Eye (tissue), 1 donor: Measurements from ENCODE around the gene SWT1.
"Not testable (repeated sequence)": the region's sequence is repeated elsewhere in the genome, so short reads cannot be mapped to it uniquely, and the experiment has no call there.

Experiments used
- DNase-seq: peaks from one replicate; pipeline ENCODE4 v3.0.0-alpha.2; 2015

The SWT1 gene

DNA sequence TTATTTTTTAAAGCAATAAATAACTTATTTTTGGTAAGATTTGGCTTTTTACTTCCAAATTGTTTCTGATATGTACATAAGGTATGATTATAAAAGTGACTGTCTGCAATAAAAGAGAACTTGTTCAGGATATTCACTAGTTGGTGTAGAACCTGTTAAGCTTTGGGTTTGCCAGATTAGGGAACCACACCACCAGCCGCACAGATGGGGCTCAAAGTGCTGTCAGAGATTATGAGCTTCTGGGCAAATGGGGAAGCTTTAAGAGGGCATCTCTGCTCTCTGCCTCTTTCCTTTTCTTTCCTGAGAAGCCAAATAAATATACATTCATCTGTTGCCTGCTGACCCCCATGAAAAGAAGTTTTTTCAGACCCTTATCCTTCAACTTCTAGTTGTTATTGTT is 134.7 kb downstream of the SWT1 start:
- no peak for DNase-seq

DNA sequence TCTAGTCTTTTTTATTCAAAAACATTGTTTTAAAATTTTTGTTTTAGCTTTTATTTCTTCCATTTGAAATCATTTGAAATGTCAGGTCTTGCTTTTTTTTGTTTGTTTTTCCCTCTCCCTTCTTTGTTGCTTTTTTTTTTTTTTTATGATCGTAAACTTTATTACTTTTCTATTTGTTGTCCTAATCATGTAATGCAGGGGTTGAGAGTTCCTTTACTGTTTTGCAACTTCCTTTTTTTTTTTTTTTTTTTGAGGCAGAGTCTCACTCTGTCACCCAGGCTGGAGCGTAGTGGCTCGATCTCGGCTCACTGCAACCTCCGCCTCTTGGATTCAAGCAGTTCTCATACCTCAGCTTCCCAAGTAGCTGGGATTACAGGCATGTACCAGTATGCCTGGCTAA is 135.3 kb downstream of the SWT1 start:
- DNase-seq: no peak

DNA sequence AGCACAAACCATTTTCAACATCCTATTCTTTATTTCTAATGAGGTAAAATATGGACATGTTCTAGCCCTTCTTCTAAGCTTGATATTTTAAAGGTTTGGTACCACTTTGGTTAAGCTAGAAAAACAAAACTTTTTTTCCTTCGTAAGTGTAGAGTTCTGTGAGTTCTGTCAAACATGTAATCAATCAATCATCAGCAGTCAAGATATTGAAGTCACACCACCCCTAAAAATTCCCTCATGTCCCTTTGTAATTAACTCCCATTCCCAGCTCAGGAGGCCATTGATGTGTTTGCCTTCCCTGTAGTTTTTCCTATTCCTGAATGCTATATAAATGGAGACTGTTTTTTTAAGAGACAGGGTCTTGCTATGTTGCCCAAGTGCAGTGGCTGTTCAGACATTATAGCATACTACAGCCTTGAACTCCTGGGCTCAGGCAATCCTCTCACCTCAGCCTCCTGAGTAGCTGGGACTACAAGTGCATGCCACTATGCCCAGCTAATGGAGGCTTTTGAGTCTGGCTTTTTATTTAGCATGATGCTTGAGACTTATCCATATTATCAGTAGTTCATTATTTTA is 137.1 kb downstream of the SWT1 start:
- DNase-seq: no peak

DNA sequence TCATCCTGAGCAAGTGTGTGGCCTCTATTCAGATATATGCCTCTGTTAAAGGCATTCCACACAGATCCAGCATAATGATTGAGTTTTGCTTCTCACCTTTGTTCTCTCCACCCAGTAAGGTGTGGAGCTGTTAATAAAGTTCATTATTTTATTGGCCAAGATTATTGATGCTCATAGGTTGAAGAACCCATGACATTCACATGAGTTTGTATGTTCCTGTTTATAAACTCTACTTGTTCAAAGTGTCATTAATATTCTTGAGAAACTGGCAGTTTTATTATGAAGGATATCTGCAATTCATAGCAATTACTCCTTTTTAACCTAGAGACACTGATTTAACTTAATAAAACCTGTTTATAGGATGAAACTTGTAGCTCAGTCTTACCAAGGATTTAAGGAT is 138.1 kb downstream of the SWT1 start:
- no peak for DNase-seq

DNA sequence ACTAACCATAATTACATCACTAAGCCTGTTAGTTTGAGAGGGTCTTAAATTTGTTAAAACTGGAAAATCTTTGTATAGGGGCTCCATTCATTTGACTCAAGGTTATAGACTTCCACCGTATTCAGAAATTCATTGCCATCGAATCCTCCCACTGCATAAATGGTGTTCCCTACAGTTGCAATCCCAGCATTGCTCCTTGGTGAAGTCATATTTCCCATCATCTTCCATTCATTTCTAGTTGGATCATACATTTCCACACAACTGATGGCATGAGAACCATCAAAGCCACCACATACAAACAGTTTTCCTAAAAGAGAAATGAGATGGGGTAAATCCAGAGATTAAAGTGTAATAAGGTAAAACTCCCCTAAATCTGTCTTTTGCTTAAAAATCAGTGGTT is 141.0 kb downstream of the SWT1 start:
- no peak for DNase-seq

DNA sequence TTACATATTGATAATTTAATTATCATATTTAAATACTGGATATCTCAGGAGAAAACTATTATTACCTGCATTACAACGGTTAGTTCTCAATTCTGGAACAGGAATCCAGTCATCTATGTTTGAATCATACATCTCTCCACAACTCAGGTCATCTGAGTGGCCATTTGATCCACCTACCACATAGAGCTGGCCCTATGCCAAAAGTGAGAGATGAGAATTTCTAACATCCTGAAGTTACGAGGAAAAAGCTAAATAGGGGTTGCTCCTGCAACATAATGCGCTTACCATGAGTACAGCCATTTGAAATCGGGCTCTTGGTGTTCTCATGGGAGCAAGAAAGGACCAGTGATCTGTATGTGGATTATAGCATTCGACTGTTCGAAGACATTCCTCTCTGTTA is 143.2 kb downstream of the SWT1 start:
- DNase-seq: no peak

DNA sequence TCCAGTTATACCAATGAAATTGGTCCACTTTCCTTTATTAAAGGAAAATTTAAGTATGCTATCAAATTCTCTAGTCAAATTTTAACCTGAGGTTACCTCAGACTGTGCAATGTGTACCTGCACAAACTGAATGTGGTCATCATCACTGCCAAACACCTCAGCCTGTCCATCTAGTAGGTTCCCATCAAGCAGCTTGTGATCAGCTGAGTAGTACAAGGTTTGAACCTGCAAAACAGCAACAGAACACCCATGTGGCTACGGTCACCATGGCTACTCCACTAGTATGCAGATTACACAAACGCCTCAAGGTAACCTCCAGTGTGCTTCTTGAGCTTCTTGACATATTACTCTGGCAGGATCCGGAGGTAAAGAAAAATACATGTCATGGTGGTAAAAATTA is 148.5 kb downstream of the SWT1 start:
- DNase-seq: no peak

DNA sequence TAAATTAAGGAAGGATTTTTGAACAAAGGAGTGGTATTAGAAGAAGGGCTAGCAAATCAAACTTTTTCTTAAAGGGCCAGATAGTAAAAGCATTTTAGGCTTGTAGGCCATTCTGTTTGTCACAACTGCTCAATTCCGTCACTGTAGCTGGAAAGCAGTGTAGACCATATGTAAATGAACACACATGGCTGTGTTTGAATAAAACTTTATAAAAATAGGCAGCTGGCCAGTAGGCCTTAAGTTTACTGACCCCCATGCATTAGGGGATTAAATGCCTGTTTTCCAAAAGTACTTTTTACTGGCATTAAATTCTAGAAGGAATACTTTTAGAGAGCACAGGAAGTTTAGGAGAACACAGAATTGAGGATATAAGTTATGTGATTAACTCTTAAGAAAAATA is 151.2 kb downstream of the SWT1 start:
- no peak for DNase-seq

DNA sequence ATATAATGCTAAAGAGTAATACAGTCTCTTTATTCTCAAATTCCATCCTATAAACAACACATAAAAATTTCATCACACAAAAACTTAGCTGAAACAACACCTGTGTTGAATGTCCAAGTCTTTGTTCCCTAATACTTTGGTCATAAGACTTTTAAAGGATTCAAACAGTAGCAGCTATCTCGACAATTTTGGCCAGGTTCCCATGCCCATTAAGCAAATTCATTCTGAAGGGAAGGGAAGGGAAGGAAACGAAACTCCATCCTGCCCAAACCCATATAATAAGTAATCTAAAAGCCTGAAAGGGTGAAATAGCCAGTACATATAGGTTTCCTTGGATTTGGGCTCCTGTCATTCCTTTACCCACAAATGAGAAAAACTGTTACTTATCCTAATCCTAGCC is 152.6 kb downstream of the SWT1 start:
- DNase-seq: no peak

DNA sequence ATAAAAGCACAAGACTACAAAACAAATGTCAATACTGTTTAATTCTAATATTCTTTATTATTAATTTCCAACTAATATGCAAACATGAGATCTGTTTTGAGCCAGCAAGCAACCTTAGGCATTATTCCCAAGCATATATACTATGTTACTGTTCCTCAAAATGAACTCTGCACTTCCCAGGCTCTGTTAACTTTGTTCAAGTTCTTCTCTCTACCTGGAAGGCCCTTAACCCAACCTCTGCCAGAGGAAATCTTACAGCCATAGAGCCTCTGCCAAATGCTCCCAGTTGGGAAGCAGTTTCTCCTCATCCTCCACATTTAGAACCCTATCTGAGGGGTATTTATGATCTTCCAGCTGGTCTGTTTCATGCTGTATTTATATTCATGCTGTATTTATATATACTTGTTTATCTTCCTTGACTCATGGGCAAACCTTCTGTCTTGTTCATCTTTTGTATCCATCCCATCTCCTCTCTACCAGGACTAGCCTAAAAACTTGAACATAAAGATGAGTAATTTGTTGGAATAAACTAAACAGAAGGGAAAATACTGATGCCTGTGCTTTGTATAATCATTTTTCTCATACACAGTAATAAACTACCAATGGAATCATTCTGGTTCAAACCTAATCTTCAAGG is 154.7 kb downstream of the SWT1 start:
- no peak for DNase-seq

DNA sequence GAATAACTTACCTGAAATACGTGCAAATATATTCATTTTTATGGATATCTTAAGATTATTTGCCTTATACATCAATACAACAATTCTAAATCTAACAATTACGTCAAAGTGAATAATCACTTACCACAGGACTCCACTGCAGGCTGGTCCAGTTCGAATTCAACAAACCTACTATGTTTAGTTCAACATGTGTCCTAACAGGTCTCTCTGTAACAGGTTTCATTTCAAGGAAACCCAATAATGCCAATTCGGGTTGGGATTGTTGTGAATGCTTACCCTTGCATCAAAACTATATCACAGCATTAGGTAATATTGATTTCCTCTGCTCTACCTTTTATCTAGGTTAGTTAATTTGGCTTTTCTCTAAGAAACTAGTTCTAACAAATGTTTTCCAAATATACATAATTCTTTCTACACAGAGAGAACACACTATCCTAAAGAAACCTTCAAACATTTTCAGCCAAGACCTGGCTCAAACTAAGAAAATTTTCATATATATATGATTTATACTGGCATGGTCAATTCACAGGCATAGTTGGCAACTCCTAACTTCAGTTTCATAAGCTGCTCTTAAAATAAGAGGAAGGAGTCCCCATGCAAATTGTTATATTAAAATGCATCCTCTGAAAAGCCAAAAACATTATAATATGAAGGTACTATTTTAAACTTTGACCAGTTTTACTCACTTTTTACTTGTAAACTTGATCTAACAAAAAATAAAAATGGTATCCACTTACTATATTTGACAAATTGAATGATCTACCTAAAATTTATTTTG is 155.6 kb downstream of the SWT1 start:
- DNase-seq: no peak

DNA sequence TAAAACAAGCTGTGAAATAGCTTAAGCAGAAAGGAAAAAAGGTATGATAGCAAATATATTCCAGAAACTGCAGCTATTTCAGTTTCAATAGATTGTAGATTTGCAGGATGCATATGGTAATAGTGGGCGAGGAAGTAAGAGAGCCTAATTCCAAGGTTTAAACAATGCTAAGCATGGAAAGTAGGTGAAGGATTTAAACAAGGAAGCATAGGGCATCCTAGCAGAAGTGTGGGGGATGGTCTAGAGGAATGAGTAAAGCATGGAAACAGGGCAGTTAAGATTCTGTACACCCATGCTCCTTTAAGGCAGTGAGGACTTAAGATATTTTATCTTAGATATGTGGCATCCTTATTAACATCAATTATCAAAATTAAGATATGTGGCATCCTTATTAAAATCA is 157.4 kb downstream of the SWT1 start:
- DNase-seq: no peak

DNA sequence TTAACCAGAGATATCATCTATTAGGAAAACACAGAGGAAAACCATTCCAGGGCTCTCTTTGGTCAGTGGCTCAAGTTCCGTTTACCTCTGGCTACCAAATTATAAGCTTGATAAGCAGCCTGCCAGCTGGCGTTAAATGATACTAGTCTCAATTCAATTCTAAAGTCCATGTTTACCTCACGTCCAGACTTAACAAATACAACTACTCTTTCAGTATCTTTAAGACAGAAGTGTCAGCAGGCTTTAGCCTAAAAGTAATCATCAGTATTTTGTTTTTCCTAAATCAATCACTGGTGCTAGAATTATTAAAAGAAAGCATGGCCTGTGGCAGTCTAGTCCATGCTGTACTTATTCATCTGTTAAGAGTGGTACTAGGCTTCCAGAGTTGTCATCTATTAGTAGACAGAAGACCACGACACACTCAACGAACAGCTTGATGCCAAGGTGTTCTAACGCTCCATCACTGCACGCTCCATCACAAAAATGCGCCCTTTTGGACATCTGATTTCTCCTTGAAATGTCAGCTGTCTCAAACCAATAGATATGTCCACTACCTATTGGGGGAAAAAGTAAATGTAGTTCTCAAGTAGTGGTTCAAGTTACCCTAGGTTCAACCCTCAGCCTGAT is 158.6 kb downstream of the SWT1 start:
- DNase-seq: no peak

DNA sequence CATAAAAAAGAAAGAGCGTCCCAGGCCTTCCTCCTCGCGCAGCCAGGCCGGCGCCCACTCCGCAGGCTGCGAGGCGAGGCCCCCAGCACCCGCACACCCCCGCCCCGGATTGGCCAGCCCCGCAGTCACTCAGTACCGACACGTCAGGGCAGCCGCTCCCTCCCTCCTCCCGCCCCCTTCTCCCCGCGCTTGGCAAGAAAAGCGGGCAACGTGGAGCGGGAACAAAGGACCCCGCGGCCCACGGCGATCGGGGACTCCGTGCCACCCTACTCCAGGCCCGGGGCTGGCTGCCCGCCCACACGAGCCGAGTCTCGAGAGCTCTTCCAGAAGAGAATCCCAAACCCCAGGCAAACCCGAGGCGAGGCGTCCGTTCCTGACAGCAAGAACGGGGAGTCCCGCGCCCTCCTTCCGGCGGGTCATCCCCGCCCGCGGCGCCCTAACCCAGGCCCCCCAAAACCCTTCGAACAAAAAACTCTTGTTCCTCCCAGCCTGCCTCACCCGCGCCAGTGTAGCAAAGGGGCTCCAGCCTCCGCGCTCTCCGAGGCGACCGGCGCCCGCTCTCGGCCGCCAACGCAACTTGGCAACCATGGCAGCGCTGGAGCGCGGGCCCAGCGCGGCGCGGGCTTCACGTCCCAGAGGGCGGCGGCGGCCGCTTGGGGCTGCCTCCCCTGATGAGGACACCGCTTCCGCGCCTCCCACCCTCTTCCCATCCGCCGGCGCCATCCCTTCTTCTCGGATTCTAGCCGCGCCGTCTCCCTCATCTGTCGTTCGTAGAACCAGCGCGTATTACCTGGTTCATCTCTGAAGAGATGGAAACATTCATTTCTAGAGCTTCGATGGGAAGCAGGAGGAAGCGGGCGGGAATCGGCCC is 159.4 kb downstream of the SWT1 start:
- peak; percentile 97 for DNase-seq

DNA sequence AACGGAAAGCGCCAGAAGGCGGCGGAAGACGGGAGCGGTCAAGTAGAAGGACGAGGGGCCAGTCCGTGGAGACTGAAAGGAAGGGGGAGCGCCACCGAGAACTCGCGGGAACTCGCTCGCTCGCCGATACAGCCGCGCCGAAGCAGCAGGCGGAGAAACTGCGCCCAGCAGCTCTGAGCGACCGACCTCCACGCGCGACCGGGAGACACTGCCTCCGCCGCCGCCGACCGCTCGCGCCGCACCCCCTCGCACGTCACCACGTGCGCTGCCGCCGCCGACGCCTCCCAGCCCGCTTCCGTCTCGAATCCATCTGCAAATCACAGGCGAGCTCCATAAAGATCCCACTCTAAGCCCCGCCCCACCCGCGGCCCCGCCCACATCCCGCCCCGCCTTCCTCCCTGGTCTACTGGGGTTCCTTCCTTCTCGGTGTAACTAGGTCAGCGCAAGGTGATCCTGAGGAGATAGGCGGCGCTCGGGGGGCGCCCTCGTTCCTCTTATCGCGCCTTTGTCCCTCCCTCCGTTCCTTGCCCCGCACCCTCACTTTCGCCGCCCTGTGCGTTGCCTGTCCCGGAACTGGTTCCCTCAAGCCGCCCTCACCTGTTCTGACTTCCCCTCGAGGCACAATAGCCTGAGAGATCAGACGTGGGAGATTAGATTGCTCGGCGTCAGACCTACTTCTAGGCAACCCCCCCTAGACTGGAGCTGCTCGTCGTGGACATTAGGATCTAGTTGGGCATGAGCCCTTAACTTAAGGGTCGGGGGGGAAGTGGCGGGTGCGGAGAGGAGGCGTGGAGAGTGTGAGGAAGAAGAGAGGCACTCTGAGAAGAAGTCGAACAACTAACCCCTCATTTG is 160.3 kb downstream of the SWT1 start, which contains the start of gene IVNS1ABP:
Gene IVNS1ABP, minus strand, starts transcription at position 210 of the 852 bp plus-strand sequence. CDS start 7,750 bp downstream, outside the sequence.
- peak; percentile 97 for DNase-seq

DNA sequence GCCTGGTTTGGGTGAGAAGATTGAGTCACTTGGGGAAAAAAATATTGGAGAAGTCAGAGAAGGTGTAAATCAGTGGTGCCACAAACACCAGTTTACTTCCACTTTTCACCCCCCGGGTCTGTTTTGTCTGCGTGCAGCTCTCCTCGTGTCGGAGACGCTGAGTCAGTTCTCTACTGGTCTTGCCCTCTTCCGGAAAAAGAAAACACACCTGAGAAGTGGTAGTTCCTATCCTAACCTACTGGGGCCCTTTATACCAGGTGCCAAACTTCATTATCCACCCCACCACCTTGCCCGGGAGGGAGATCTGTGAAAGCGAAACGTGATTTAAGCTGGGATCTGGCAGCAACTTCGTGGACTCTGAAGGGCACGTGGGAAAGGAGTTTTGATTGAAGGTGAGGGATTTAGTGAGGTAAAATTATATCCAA is 160.9 kb downstream of the SWT1 start:
- no peak for DNase-seq

DNA sequence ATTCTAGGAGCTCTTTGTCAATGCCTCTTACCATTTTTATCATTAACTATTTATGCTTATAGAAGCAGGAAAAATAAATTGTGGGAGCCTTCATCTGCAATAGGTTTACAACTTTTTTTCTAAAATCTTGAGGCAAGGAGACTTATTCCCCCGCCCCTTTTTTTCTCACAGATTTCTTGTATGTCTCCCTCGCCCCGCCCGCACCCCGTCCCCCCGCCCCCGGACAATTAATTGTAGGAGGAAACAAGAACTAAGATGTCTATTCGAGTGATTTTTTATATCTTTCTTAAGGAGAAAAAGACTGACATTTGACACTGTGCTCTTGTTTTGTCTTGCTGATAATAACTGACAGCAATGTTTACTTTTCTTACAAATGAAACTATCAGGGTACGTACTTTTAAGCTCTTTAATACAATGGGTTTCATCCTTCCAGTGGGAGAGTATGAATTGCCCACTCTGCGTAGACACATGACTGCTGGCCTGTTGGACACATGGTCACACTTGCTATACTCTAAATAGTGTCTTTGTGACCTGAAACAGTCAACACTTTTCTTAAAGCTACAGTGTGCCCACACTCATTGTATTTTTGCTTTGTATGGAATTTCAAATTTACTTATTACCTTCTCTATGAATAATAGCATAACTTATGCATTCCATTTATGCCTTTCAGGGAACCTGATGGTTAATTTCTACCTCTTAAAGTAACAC is 161.6 kb downstream of the SWT1 start:
- no peak for DNase-seq

DNA sequence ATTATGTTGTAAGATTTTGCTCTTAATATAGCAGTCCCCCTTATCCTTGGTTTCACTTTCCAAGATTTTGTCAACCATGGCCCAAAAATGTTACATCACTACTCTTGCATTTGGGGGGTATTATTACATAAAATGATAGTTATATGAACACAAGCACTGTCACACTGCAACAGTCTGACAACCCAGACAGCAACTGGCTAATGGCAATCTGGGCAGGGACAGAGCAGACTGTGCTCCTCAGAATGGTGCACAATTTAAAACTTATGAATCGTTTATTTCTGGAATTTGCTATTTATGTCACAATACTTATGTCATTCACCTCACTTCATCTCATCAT is 162.1 kb downstream of the SWT1 start:
- DNase-seq: no peak

DNA sequence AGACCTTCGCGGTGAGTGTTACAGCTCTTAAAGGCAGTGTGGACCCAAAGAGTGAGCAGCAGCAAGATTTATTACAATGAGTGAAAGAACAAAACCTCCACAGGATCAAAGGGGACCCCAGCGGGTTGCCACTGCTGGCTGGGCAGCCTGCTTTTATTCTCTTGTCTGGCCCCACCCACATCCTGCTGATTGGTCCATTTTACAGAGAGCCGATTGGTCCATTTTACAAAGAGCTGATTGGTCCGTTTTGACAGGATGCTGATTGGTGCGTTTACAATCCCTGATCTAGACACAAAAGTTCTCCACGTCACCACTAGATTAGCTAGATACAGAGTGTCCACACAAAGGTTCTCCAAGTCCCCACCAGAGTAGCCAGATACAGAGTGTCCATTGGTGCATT is 164.1 kb downstream of the SWT1 start:
- DNase-seq: not testable (repeated sequence)

DNA sequence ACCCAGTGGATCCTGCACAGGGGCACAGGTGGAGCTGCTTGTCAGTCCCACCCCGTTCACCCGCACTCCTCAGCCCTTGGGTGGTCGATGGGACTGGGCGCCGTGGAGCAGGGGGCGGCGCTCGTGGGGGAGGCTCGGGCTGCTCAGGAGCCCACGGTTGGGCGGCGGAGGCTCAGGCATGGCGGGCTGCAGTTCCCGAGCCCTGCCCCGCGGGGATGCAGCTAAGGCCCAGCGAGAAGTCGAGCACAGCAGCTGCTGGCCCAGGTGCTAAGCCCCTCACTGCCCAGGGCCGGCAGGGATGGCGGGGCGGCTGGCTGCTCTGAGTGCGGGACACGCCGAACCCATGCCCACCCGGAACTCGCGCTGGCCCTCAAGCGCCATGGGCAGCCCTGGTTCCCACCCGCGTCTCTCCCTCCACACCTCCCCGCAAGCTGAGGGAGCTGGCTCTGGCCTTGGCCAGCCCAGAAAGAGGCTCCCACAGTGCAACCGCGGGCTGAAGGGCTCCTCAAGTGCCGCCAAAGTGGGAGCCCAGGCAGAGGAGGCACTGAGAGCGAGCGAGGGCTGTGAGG is 164.8 kb downstream of the SWT1 start:
- not testable (repeated sequence) for DNase-seq

DNA sequence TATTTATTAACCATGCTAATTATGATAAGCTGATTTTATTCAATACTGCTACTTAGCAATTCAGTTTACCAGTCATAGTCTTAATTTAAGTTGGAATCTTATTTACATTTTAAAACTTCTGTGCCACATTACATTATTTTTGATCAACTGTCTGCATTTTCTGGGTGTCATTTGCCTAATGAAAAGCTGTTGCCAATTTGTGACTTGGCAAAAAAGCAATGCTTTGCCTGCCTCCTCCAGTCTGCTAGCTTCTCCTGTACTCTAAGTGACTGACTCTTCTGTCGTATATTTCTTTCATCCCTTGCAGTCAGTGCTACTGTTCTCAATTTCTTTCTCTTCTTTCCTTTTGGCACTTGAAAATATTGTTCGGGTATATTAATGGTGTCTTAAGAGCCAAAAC is 165.7 kb downstream of the SWT1 start:
- no peak for DNase-seq
